GM12872 (cell line): ENCODE results near the gene SLC38A4.

Source experiments
- TF ChIP-seq, protein P1 (sequence below): IDR thresholded peaks from 3 replicates; pipeline ENCODE4 v1.5.1; 2011; ENCODE audit warnings: low read depth, mild to moderate bottlenecking, low read length, moderate library complexity; ENCODE audit not compliant: insufficient read depth

Gene SLC38A4

DNA sequence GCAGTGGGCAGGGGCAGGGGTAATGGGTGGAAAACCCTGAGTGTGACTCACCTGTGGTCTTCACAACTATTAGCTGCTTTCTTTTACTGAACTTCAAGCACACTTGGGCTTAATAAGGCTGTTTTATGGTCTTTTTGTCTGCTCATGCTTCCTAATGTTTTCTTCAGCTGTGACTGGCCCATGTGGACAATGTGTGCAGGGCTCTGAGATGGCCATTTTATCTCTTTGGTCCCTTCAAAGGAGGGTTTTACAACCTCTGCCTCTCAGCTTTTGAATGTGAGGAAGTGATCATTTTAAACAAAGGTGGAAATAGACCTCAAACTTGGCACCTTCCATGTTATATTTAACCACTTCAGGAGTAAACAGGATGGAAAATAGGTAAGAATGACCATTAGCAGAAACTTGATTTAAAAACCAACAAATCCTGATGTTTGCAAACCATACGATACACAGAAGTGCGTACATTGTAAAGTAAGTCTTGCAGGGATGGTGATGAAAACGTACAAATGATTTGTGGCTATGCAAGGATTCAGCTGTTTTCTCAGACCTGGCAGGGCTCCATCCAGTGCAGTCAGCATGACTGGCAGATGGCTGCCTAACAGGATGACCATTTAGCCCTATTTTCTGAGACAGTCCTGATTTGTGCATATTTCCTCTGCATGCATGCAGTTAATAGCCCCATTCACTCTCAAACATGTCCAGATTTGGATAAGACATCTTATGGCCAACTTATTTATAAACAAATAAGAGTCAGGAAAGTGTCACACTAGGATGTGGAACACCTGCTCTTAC, 103.2 kb downstream of the SLC38A4 start:
- TF ChIP-seq, protein P1, sequence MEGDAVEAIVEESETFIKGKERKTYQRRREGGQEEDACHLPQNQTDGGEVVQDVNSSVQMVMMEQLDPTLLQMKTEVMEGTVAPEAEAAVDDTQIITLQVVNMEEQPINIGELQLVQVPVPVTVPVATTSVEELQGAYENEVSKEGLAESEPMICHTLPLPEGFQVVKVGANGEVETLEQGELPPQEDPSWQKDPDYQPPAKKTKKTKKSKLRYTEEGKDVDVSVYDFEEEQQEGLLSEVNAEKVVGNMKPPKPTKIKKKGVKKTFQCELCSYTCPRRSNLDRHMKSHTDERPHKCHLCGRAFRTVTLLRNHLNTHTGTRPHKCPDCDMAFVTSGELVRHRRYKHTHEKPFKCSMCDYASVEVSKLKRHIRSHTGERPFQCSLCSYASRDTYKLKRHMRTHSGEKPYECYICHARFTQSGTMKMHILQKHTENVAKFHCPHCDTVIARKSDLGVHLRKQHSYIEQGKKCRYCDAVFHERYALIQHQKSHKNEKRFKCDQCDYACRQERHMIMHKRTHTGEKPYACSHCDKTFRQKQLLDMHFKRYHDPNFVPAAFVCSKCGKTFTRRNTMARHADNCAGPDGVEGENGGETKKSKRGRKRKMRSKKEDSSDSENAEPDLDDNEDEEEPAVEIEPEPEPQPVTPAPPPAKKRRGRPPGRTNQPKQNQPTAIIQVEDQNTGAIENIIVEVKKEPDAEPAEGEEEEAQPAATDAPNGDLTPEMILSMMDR: no peak

DNA sequence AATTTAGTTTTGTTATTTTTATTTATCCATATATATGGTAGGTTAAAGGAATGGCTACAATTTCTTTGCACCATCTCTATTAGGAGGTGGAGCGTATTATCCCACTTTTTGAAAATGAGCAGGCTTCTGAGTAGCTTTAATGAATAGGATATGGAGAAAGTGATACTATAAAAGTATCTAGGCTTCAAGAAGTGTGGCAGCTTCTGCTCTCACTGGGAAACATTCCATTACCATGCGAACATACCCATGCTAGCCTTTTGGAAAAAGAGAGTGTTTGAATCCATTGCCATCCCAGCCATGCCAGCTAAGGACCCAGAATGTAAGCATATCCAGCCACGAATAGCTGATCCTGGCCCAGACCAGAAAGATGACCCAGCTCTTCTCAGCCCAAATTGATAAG, 107.3 kb downstream of the SLC38A4 start:
- TF ChIP-seq, protein P1: no peak

DNA sequence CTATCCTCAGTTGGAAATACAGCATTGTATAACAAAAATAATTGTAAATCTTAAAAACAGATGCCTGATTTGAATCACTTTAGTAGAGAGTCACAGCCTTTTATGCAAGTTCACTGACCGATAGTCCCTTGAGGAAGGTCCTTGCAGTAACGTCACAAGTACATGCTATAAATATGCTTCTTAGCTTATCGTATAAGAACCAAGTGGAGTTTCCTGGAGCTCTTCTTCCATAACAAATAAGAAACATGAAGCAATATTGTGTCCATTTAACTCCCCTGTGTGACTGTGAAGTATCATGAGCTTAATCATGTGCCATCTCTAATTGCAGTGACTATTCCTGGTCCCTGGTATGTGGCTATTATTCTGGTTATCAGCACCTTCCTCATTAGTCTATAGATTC, 107.9 kb downstream of the SLC38A4 start:
- TF ChIP-seq, protein P1: no peak

DNA sequence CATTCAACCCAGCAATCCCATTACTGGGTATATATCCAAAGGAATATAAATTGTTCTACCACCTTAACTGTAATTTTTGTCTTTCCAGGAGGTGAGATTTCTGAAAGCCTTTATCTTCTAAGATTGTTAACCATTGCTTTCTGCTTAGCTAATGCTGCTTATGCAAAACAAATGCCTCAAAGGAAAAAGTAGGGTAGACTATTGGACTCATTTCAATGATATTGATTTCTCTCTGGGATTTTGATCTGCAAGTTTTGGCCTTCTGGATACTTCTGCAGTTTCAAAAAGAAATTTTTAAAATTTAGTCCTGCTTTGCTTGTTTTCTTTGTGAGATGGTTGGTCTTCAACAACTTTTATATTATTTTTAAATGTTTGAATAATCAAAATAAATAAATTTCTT, 108.6 kb downstream of the SLC38A4 start:
- TF ChIP-seq, protein P1: no peak
